ENCODE measurements around the gene B3GAT1. TPM values are rescaled to one million over a fixed set of nuclear protein-coding genes. Genes with fewer than 3 reads are reported as not detected.

Gene B3GAT1
- total and polyA plus RNA-seq, 2 of the 13 experiments (the other 11 are each of a cell fraction or from before 2014, with no cell fraction given): not detected

- Histone ChIP-seq H3K4me2 (ENCODE audit: low read depth, low read length) (no peak overlapping the region), H3K4me1 (ENCODE audit: insufficient read depth, low read length) (peaks cover 9% of the 10 kb centered on the region), H2AFZ (ENCODE audit: low read length) (no peak overlapping the region), H3K36me3 (replicated peaks in 1 of 2; ENCODE audit: control insufficient read depth in 1 of 2, insufficient read depth in 2 of 2, low read length in 2 of 2) (no peaks in the 10 kb centered on the region), H3K4me3 (replicated peaks in 1 of 3; ENCODE audit: insufficient read depth in 1 of 3, low read depth in 2 of 3, low read length in 3 of 3) (no peak overlapping the region), H3K27me3 (ENCODE audit: control insufficient read depth in 1 of 2, insufficient read depth in 2 of 2, low read length in 2 of 2) (peaks cover 0 to 7% of the 10 kb centered on the region in 2 experiments; a peak in 2 of 5 replicates), H3K9me3 (ENCODE audit: low read length) (no peaks in the 10 kb centered on the region), H3K27ac (ENCODE audit: extremely low read length, insufficient read depth, low read length) (no peak overlapping the region), H3K79me2 (ENCODE audit: insufficient read depth, low read length) (no peaks in the 10 kb centered on the region), H4K20me1 (ENCODE audit: insufficient read depth, low read length) (no peaks in the 10 kb centered on the region), H3K9ac (ENCODE audit: insufficient read depth, low read depth, low read length) (no peak overlapping the region)
- ATAC-seq (no peak), DNase-seq (ENCODE audit: low spot score) (no peak), FAIRE-seq (no peak)
- WGBS (ENCODE audit: low lambda C conversion rate): 0% methylated on average over 1 of the region's 1 CpG
- no TSS peak for BruUV-seq (replicated peaks)
- ChIA-PET POLR2A (no interaction called here), CTCF (ENCODE audit: low intra/inter-chr PET ratio, low total read pairs) (no interaction called here)
- in situ Hi-C loops (cut with HindIII; ENCODE audit: extremely low pct_ligation_motif_present, low pct_unique_long_range_greater_than_20kb): no loop called here
- intact Hi-C loops (cut with micrococcal nuclease; ENCODE audit: unreplicated experiment): no loop called here
- TF ChIP-seq SRF (IDR thresholded peaks at IDR 0.05; ENCODE audit: low read depth, low read length): no peak
- TF ChIP-seq ZNF652 (CRISPR knock-in tag; IDR thresholded peaks at IDR 0.05; ENCODE audit: borderline replicate concordance, low read depth): no peak
- no peak for TF ChIP-seq GRHL1 (CRISPR knock-in tag; conservative IDR thresholded peaks at IDR 0.05)
- no peak for TF ChIP-seq TEAD3 (CRISPR knock-in tag; optimal IDR thresholded peaks at IDR 0.05; ENCODE audit: borderline replicate concordance)
- no peak for TF ChIP-seq ARHGAP35 (CRISPR knock-in tag; IDR thresholded peaks at IDR 0.05; ENCODE audit: borderline replicate concordance)
- TF ChIP-seq CEBPZ (IDR thresholded peaks at IDR 0.05; ENCODE audit: low read length): no peak
- no peak for TF ChIP-seq ELK4 (CRISPR knock-in tag; IDR thresholded peaks at IDR 0.05; ENCODE audit: borderline replicate concordance)
- no peak for TF ChIP-seq ZNF574 (CRISPR knock-in tag; IDR thresholded peaks at IDR 0.05)
- no peak for TF ChIP-seq PHF8 (CRISPR knock-in tag; IDR thresholded peaks at IDR 0.05)
- TF ChIP-seq CBX5 (CRISPR knock-in tag; IDR thresholded peaks at IDR 0.05; ENCODE audit: borderline replicate concordance): no peak
- TF ChIP-seq ZNF441 (CRISPR knock-in tag; IDR thresholded peaks at IDR 0.05; ENCODE audit: borderline replicate concordance): no peak
- TF ChIP-seq ZNF160 (CRISPR knock-in tag; IDR thresholded peaks at IDR 0.05): no peak
- TF ChIP-seq NCOA2 (CRISPR knock-in tag; IDR thresholded peaks at IDR 0.05): no peak
- no peak for TF ChIP-seq ZNF143 (CRISPR knock-in tag; IDR thresholded peaks at IDR 0.05)
- TF ChIP-seq ZNF792 (CRISPR knock-in tag; IDR thresholded peaks at IDR 0.05): no peak
- no peak for TF ChIP-seq CAMTA2 (CRISPR knock-in tag; IDR thresholded peaks at IDR 0.05; ENCODE audit: borderline replicate concordance)
- TF ChIP-seq ZSCAN9 (CRISPR knock-in tag; IDR thresholded peaks at IDR 0.05; ENCODE audit: borderline replicate concordance): no peak
- TF ChIP-seq AGO2 (optimal IDR thresholded peaks at IDR 0.05; ENCODE audit: low read depth, low read length): no peak
Observed at GRCh38 chr11:134461621-134462020, 49.6 kb upstream of the B3GAT1 start.
